Left renal pelvis (tissue), 4 donors: Measurements from ENCODE around the gene SDC3. TPM values are rescaled to one million over a fixed set of nuclear protein-coding genes. Genes with fewer than 3 reads are reported as not detected.

ENCODE experiments used
- DNase-seq, 4 donors: peaks; one replicate each; pipeline ENCODE4 v3.0.0-alpha.2; 2013; ENCODE audit warnings: low read depth in 4 of 4, low spot score in 3 of 4
- polyA plus RNA-seq, 4 donors: library from polyadenylated mRNA; unstranded; fragments of 120-200 nt; gene quantifications; one replicate each; pipeline ENCODE4 v1.2.1, GENCODE V29; 2013; ENCODE audit not compliant: insufficient read length in 4 of 4

Gene SDC3
- polyA plus RNA-seq, 4 donors: 25.5 to 41.5 (median 28.2) TPM

DNA sequence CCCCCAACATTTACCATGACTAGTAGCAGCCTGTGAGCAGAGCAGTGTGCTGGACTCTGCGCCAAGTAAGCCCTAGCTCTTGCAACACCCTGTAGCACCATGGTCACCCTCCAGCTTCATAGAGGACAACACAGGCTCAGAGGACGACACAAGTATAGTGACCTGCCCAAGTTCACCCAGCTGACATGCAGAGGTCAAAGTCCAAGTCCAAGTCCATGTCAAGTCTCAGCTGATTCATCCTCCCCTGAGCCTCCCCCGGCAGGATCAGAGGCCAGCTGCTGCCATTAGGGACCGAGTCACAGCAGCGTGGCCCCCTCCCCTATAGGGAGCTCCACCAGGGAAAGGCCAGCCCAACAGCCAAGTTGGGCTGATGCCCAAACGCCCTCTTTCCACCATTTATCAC, 15.9 kb downstream of the SDC3 start:
- DNase-seq: no peak

- no peak for DNase-seq
Measured at GRCh38 chr1:30891227-30891552, 17.4 kb downstream of the SDC3 start.

- DNase-seq: no peak
Measured at GRCh38 chr1:30890502-30891226, 17.9 kb downstream of the SDC3 start.

- no peak for DNase-seq
Measured at GRCh38 chr1:30889511-30889910, 19.0 kb downstream of the SDC3 start.

DNA sequence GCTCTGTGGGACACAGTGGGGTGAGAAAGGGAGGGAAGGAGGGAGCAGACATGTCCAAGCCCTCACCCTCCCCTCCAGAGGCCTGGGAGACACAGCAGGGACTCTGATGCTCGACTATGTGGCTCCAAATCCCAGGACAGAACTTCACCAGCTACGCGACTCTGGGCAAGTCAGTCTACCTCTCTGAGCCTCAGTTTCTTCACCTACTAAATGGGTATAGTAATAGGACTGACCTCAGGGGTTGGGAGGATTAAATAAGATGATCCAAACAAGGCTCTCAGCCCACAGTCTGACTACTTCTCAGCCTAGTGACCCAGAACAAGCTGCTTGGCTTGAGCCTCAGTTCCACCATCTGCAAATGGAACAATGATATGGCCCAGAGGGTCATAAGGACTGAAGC, 19.6 kb downstream of the SDC3 start:
- no peak for DNase-seq

- DNase-seq: no peak
Measured at GRCh38 chr1:30888391-30888790, 20.2 kb downstream of the SDC3 start.

GRCh38 chr1:30887485-30888315, 20.9 kb downstream of the SDC3 start:
- DNase-seq: no peak

DNA sequence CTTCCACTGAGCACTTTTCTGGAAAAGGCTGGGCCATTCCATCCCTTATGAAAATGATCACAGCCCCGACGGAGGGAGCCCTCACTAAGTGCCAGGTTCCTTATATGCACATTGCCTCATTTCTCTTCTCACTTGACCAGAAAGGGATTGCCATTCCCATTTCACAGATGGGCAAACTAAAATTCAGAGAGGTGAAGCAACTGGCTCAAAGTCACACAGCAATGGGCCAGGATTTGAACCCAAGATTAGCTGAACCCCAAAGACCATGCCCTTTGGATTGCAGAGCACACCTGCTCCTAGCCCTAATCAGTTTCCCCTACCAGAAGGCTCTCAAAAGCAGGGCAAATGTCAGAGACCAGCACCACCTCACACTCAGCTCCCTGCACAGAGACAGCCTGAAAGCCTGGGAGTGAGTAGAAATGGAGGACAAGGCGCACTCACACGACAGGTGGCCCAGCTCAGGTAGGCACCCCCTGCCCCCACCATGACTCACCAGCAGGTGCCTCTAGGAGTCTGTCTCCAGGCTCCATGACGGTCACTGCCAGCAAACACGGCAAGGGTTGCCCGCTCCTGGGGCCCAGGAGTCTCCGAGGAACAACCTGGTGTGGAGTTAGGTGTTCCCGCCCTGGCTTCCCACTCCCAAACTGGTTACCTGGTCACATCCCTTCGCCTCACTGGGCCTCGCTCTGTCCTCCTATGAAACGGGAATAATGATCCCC, 21.7 kb downstream of the SDC3 start:
- DNase-seq: no peak

GRCh38 chr1:30885570-30886522, 22.7 kb downstream of the SDC3 start:
- DNase-seq: no peak

- DNase-seq: no peak
Measured at GRCh38 chr1:30884723-30885122, 23.8 kb downstream of the SDC3 start.

DNA sequence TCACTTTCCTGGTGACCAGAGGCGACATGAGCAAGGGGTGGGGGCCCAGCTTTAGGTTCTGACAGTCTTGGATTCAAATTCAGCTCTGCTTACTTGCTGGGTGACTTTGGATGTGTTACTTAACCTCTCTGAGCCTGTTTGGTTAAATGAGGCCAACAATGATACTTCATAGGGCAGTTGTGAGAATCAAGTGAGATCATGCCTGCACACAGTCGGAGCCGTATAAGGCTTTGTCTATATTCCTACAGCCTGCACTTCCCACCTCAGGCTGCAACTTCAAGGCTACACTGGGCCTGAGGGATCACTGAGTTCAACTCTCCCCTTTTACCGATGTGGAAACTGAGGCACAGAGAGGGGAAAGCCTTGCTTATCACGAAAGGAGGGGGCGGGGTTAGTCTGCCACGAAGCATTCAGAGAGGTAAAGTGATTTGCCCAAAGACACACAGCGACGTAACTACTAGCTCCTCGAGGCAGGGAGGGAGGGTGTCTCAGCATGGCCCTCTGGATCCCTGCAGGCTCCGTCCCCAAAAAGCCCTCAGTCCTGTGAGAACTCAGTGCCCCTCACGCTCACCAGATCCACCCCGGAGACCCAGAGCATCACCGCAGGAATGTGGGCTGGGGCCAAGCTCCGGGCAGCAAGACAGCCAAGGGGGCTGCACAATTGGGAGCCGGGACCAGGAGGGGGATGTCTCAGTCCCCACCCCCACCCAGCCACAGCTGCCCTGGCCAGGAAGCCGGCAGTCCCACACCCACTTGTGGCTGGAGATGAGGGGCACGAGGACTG, 25.0 kb downstream of the SDC3 start:
- DNase-seq: no peak

- DNase-seq: no peak
Measured at GRCh38 chr1:30882678-30883388, 25.7 kb downstream of the SDC3 start.

- no peak for DNase-seq
Measured at GRCh38 chr1:30881319-30882181, 27.0 kb downstream of the SDC3 start.

DNA sequence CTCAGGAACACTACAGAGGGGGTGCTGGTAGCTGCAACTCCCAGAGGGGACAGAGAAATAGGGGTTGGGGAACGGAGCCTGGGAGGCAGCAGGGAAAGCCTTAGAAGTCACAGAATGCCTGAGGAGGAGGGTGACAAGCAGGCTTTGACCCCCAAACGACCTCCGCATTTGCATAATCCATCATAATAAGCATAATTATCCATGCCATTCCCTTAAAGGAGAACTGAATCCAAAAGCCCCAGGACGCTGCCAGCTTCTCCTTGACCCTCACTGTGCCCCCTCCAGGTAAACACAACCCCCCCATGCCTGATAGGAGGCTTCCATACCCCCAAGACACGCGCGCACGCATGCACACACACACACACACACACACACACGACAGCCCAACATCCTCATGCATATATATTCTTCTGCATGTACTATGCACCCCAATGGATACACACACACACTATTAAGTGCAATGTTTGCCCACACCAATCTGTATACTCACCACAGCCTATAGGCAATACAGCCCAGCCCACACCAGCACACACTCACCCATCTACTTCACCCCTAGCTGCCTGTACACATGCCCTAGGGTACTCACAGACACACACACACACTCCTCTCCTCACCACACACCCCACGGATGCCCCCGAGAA, 27.8 kb downstream of the SDC3 start:
- DNase-seq: no peak

- DNase-seq: no peak
Measured at GRCh38 chr1:30879940-30880677, 28.4 kb downstream of the SDC3 start.

DNA sequence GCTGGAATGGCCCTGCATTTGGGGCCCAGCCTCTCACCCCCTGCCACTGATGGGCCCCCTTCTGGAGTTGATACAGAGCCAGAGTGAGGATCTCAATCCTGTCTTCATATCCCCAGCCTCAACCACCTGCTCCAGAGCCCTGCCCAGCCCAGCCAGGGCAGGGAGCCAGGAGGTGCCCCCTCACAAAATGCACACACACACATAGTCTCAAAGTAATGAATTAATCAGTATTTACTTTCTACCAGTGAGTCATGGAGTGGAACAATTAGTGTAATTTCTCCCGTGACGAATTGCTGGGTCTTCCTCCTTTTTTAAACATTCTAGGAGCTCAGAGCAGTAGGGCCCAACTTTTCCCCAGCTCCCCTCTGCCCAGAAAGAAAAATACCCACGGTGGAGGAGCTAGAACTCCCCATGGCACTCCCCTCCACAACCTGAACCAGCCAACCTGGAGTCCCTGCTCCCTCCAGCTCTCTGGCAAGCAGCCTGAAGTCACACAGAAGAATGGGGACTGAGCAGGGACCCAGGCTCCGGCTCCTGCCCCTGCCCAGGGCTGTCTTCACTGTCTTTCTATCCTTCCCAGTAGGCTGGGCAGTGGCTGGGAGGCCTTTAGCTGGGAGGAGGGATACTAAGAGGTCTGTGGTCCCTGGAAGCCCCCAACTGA, 29.3 kb downstream of the SDC3 start:
- no peak for DNase-seq
